A549 treated with AZD2906 at 1 μM for 4 hours (cell line): ENCODE results near the gene PCBP4. TPM values are rescaled to one million over a fixed set of nuclear protein-coding genes. Genes with fewer than 3 reads are reported as not detected.

ENCODE experiments used
- total RNA-seq: library from RNA; stranded (reverse); fragments of 200-300 nt; extraction: Qiagen RNA extraction; gene quantifications from 5 replicates; pipeline ENCODE4 v1.2.3, GENCODE V29; 2022

Gene PCBP4
- 12.1 to 15.2 TPM (median 14.0 TPM) in 5 replicates for total RNA-seq

GRCh38 chr3:51967384-51968169 is at the start of gene PCBP4:
Gene PCBP4 (minus strand): TSS chr3:51967454. CDS start chr3:51961240, 6,214 bp downstream.

GRCh38 chr3:51995346-51996163 is 28.3 kb upstream of the PCBP4 start, which contains the start of gene RPL29:
Gene RPL29 (minus strand): TSS chr3:51995895. CDS start chr3:51995461, 434 bp downstream.

GRCh38 chr3:51982838-51983577 is 15.8 kb upstream of the PCBP4 start, which contains the start of gene ACY1:
Gene ACY1 (plus strand): TSS chr3:51983535. CDS start chr3:51984065, 530 bp downstream.

GRCh38 chr3:51974963-51975851 is 8.0 kb upstream of the PCBP4 start, which contains the start of gene ABHD14A:
Gene ABHD14A (plus strand): TSS chr3:51975064. CDS start chr3:51975136, 72 bp downstream.

GRCh38 chr3:51955175-51955892 is 11.9 kb downstream of the PCBP4 start, which contains the start of gene GPR62:
Gene GPR62 (plus strand): TSS chr3:51955381. CDS start chr3:51955653, 272 bp downstream.

GRCh38 chr3:51941798-51942602 is 25.3 kb downstream of the PCBP4 start, which contains the start of the genes PARP3 and RRP9:
Gene PARP3 (plus strand): TSS chr3:51942363. CDS start chr3:51943356, 993 bp downstream.
Gene RRP9 (minus strand): TSS chr3:51941904. CDS start chr3:51941867, 37 bp downstream.

Other genes starting within 250 kb of the PCBP4 start
- gene IQCF6, start 188.2 kb downstream of the PCBP4 start, total RNA-seq: not detected in 5 replicates
- gene IQCF2, start 105.8 kb downstream of the PCBP4 start, total RNA-seq: not detected in 5 replicates
- not detected in 5 replicates for gene IQCF5, start 91.9 kb downstream of the PCBP4 start, total RNA-seq
- not detected in 5 replicates for gene IQCF1, start 64.1 kb downstream of the PCBP4 start, total RNA-seq
- 33.5 to 47.3 TPM (median 42.8 TPM) in 5 replicates for gene RRP9, start 25.6 kb downstream of the PCBP4 start, total RNA-seq
- gene PARP3, start 25.1 kb downstream of the PCBP4 start, total RNA-seq: 8.0 to 10.4 TPM (median 9.4 TPM) in 5 replicates
- gene GPR62, start 12.1 kb downstream of the PCBP4 start, total RNA-seq: not detected in 5 replicates
- gene ABHD14B, start 6.6 kb upstream of the PCBP4 start, total RNA-seq: 27.4 to 34.9 TPM (median 34.2 TPM) in 5 replicates
- 11.4 to 15.9 TPM (median 15.6 TPM) in 5 replicates for gene ABHD14A, start 7.6 kb upstream of the PCBP4 start, total RNA-seq
- 22.3 to 27.8 TPM (median 25.4 TPM) in 5 replicates for gene ACY1, start 16.1 kb upstream of the PCBP4 start, total RNA-seq
- gene RPL29, start 28.4 kb upstream of the PCBP4 start, total RNA-seq: 1,307 to 1,420 TPM (median 1,337 TPM) in 5 replicates
- gene DUSP7, start 89.1 kb upstream of the PCBP4 start, total RNA-seq: 19.0 to 20.8 TPM (median 20.0 TPM) in 5 replicates
- 16.6 to 19.5 TPM (median 18.9 TPM) in 5 replicates for gene POC1A, start 187.0 kb upstream of the PCBP4 start, total RNA-seq
- gene ALAS1, start 230.7 kb upstream of the PCBP4 start, total RNA-seq: 43.1 to 47.9 TPM (median 46.6 TPM) in 5 replicates